Neural cell (in vitro differentiated cells): Measurements from ENCODE around the gene TBCK. TPM values are rescaled to one million over a fixed set of nuclear protein-coding genes. Genes with fewer than 3 reads are reported as not detected.

ENCODE experiments used
- H2AFZ ChIP-seq: fragments of 200-600, 300-800 bp; sonication (generic), shearing (Covaris generic); 2 replicates; pipeline ENCODE4 v1.6.0; 2014; ENCODE audit warnings: low read depth, mild to moderate bottlenecking, antibody characterized with exemption, low read length, moderate library complexity
- H3F3A ChIP-seq: fragments of 200-600 bp; shearing (Covaris generic); 2 replicates; pipeline ENCODE4 v1.6.1; 2016; ENCODE audit warnings: mild to moderate bottlenecking, moderate library complexity, mixed read lengths, antibody characterized with exemption, low read length; ENCODE audit not compliant: insufficient read depth, poor library complexity, severe bottlenecking
- H3K27ac ChIP-seq: fragments of 200-600, 300-800 bp; sonication (generic), shearing (Covaris generic); 2 replicates; pipeline ENCODE4 v1.5.1; 2014; ENCODE audit warnings: mild to moderate bottlenecking, low read length, moderate library complexity
- H3K27me3 ChIP-seq: fragments of 300-800, 200-600 bp; sonication (generic), shearing (Covaris generic); 2 replicates; pipeline ENCODE4 v1.6.0; 2014; ENCODE audit warnings: mild to moderate bottlenecking, low read depth, low read length, moderate library complexity; ENCODE audit not compliant: insufficient read depth
- H3K36me3 ChIP-seq: fragments of 300-800, 200-600 bp; sonication (generic), shearing (Covaris generic); 2 replicates; pipeline ENCODE4 v1.5.1; 2014; ENCODE audit warnings: mild to moderate bottlenecking, antibody characterized with exemption, low read length, moderate library complexity; ENCODE audit not compliant: insufficient read depth
- H3K4me2 ChIP-seq: fragments of 300-800, 200-600 bp; sonication (generic), shearing (Covaris generic); 2 replicates; pipeline ENCODE4 v1.6.0; 2014; ENCODE audit warnings: mild to moderate bottlenecking, low read length
- H3K4me3 ChIP-seq: fragments of 300-800, 200-600 bp; sonication (generic), shearing (Covaris generic); 2 replicates; pipeline ENCODE4 v1.5.1; 2014; ENCODE audit warnings: mild to moderate bottlenecking, low read length, moderate library complexity
- H3K79me2 ChIP-seq: fragments of 200-600 bp; shearing (Covaris generic); replicated peaks from 2 replicates; pipeline ENCODE4 v1.6.0; 2014; ENCODE audit warnings: mild to moderate bottlenecking, low read length, moderate library complexity; ENCODE audit not compliant: insufficient read depth
- H3K9ac ChIP-seq: fragments of 300-800, 200-600 bp; sonication (generic), shearing (Covaris generic); 2 replicates; pipeline ENCODE4 v1.6.1; 2016; ENCODE audit warnings: mild to moderate bottlenecking, low read length, mixed read lengths
- H3K9me2 ChIP-seq: fragments of 200-600 bp; shearing (Covaris generic); 2 replicates; pipeline ENCODE4 v1.6.1; 2016; ENCODE audit warnings: mild to moderate bottlenecking, low read length, mixed read lengths; ENCODE audit not compliant: insufficient read depth
- H3K9me3 ChIP-seq: fragments of 200-600, 300-800 bp; sonication (generic), shearing (Covaris generic); 2 replicates; pipeline ENCODE4 v1.6.1; 2016; ENCODE audit warnings: mild to moderate bottlenecking, mixed run types, low read length, moderate library complexity, mixed read lengths
- H4K20me1 ChIP-seq: fragments of 200-600 bp; shearing (Covaris generic); 2 replicates; pipeline ENCODE4 v1.6.1; 2016; ENCODE audit warnings: mild to moderate bottlenecking, mixed run types; ENCODE audit not compliant: insufficient read depth
- EP300 ChIP-seq: fragments of 450-650 bp; conservative IDR thresholded peaks from 2 replicates; pipeline ENCODE4 v1.6.1; 2014; ENCODE audit warnings: antibody characterized with exemption, mild to moderate bottlenecking, moderate library complexity; ENCODE audit not compliant: poor library complexity, severe bottlenecking
- EZH2 ChIP-seq: fragments of 200-600, 300-800 bp; shearing (Covaris generic), sonication (generic); IDR thresholded peaks from 2 replicates; pipeline ENCODE4 v1.6.1; 2014; ENCODE audit warnings: antibody characterized with exemption, low read length, borderline replicate concordance, mild to moderate bottlenecking; ENCODE audit not compliant: insufficient read depth, poor library complexity, severe bottlenecking
- MXI1 ChIP-seq: fragments of 450-650 bp; conservative IDR thresholded peaks from 2 replicates; pipeline ENCODE4 v1.6.1; 2014; ENCODE audit warnings: antibody characterized with exemption, mild to moderate bottlenecking; ENCODE audit not compliant: poor library complexity, severe bottlenecking
- POLR2AphosphoS5 ChIP-seq: IDR thresholded peaks from 2 replicates; pipeline ENCODE4 v1.6.1; 2012
- RAD21 ChIP-seq: fragments of 450-650 bp; conservative IDR thresholded peaks from 2 replicates; pipeline ENCODE4 v1.6.1; 2014; ENCODE audit warnings: antibody characterized with exemption, mild to moderate bottlenecking, moderate library complexity
- SMC3 ChIP-seq: fragments of 450-650 bp; conservative IDR thresholded peaks from 2 replicates; pipeline ENCODE4 v1.6.1; 2014; ENCODE audit warnings: antibody characterized with exemption, mild to moderate bottlenecking, moderate library complexity; ENCODE audit not compliant: poor library complexity
- TAF1 ChIP-seq: IDR thresholded peaks from 2 replicates; pipeline ENCODE4 v1.6.1; 2012; ENCODE audit warnings: low read depth
- polyA plus RNA-seq: library from polyadenylated mRNA; depleted of rRNA; stranded (reverse); fragments of >200 nt; gene quantifications from 2 replicates; pipeline ENCODE4 v1.2.3, GENCODE V29; 2014
- TF ChIP-seq, protein P1 (sequence below): fragments of 450-650 bp; IDR thresholded peaks from 2 replicates; pipeline ENCODE4 v1.5.1; 2014; ENCODE audit warnings: antibody characterized with exemption, mild to moderate bottlenecking, moderate library complexity; ENCODE audit not compliant: poor library complexity, severe bottlenecking
- TF ChIP-seq, protein P2 (sequence below): IDR thresholded peaks from 2 replicates; pipeline ENCODE4 v1.6.1; 2012; ENCODE audit warnings: borderline replicate concordance

The TBCK gene
- polyA plus RNA-seq, 1 donor from 2014 or later = 55.0 TPM

DNA sequence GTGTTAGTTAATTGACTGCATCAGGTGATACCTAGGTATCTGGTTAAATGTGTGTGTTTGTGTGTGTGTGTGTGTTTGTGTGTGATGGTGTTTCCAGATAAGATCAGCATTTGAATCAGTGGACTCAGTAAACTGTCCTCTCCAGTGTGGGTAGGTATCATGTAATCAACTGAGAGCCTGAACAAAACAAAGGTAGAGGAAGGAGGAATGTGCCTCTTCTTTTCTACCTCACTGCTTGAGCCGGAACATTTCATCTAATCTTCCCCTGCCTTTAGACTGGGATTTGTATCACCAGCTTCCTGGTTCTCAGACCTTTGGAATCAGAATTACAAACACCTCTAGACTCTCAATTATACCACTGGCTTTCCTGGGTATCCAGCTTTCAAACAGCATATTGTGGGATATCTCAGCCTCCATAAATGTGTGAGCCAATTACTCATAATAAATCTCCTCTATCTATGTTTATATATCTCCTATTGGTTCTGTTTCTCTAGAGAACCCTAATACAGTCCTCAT, 120.5 kb downstream of the TBCK start:
- H4K20me1 ChIP-seq = no peaks in the 10 kb centered on the region
- no peaks in the 10 kb centered on the region for H3K79me2 ChIP-seq
- H3K9me2 ChIP-seq = no peaks in the 10 kb centered on the region
- no peaks in the 10 kb centered on the region for H3K36me3 ChIP-seq
- H3F3A ChIP-seq = no peaks in the 10 kb centered on the region
- H3K9me3 ChIP-seq = no peaks in the 10 kb centered on the region
- TF ChIP-seq MXI1 (no peak), POLR2AphosphoS5 (no peak), EP300 (no peak), TAF1 (no peak), RAD21 (no peak), EZH2 (no peak), SMC3 (no peak)
- TF ChIP-seq, protein P1, sequence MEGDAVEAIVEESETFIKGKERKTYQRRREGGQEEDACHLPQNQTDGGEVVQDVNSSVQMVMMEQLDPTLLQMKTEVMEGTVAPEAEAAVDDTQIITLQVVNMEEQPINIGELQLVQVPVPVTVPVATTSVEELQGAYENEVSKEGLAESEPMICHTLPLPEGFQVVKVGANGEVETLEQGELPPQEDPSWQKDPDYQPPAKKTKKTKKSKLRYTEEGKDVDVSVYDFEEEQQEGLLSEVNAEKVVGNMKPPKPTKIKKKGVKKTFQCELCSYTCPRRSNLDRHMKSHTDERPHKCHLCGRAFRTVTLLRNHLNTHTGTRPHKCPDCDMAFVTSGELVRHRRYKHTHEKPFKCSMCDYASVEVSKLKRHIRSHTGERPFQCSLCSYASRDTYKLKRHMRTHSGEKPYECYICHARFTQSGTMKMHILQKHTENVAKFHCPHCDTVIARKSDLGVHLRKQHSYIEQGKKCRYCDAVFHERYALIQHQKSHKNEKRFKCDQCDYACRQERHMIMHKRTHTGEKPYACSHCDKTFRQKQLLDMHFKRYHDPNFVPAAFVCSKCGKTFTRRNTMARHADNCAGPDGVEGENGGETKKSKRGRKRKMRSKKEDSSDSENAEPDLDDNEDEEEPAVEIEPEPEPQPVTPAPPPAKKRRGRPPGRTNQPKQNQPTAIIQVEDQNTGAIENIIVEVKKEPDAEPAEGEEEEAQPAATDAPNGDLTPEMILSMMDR = no peak
- TF ChIP-seq, protein P2, sequence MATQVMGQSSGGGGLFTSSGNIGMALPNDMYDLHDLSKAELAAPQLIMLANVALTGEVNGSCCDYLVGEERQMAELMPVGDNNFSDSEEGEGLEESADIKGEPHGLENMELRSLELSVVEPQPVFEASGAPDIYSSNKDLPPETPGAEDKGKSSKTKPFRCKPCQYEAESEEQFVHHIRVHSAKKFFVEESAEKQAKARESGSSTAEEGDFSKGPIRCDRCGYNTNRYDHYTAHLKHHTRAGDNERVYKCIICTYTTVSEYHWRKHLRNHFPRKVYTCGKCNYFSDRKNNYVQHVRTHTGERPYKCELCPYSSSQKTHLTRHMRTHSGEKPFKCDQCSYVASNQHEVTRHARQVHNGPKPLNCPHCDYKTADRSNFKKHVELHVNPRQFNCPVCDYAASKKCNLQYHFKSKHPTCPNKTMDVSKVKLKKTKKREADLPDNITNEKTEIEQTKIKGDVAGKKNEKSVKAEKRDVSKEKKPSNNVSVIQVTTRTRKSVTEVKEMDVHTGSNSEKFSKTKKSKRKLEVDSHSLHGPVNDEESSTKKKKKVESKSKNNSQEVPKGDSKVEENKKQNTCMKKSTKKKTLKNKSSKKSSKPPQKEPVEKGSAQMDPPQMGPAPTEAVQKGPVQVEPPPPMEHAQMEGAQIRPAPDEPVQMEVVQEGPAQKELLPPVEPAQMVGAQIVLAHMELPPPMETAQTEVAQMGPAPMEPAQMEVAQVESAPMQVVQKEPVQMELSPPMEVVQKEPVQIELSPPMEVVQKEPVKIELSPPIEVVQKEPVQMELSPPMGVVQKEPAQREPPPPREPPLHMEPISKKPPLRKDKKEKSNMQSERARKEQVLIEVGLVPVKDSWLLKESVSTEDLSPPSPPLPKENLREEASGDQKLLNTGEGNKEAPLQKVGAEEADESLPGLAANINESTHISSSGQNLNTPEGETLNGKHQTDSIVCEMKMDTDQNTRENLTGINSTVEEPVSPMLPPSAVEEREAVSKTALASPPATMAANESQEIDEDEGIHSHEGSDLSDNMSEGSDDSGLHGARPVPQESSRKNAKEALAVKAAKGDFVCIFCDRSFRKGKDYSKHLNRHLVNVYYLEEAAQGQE = no peak
- no peaks in the 10 kb centered on the region for H3K27me3 ChIP-seq
- no peak overlapping the region for H3K4me2 ChIP-seq
- no peak overlapping the region for H3K4me3 ChIP-seq
- no peak overlapping the region for H3K9ac ChIP-seq
- no peak overlapping the region for H2AFZ ChIP-seq
- no peak overlapping the region for H3K27ac ChIP-seq

DNA sequence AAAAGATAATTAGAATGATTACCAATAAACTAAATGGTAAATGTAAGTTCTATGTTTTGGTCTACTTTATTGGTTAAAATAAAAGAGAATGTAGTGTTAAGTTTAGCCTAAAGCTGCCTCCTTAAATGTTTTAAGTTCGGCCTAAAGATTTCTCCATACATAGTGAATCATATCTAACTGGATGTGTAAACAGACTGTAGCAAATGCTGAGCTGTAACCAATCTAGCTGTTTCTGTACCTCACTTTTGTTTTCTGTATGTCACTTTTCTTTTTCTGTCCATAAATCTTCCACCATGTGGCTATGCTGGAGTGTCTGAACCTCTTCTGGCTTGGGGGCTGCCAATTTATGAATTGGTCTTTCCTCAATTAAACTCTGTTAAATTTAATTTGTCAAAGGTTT, 121.2 kb downstream of the TBCK start:
- Histone ChIP-seq H3K36me3 (no peaks in the 10 kb centered on the region), H3K79me2 (no peaks in the 10 kb centered on the region), H4K20me1 (no peaks in the 10 kb centered on the region), H3K27ac (no peak overlapping the region), H3K4me3 (no peak overlapping the region), H3K27me3 (no peaks in the 10 kb centered on the region), H3K9me2 (no peaks in the 10 kb centered on the region), H3F3A (no peaks in the 10 kb centered on the region), H3K9ac (no peak overlapping the region), H2AFZ (no peak overlapping the region), H3K4me2 (no peak overlapping the region), H3K9me3 (no peaks in the 10 kb centered on the region)
- TF ChIP-seq TAF1 = no peak

DNA sequence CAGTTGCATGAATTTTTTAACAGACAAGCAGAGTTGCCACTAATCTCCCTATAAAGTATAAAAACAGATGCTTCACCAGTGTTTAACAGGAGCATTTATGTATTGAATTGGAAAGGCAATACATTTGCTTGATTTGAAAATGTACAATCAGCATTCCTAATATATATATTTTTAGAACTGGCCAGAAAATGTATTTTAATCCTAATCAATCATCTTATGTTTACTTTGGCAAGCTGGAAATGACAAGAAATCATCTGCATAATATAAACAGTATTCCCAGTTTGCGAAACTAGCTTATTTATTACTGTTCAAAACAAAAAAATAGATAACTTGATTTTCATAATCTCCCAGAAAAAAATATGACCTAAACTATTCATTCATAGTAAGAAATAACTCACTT, 123.9 kb downstream of the TBCK start:
- no peaks in the 10 kb centered on the region for H3F3A ChIP-seq
- TF ChIP-seq SMC3 (no peak), MXI1 (no peak), EZH2 (no peak), POLR2AphosphoS5 (no peak), EP300 (no peak), TAF1 (no peak)
- TF ChIP-seq, protein P1 = no peak
- no peaks in the 10 kb centered on the region for H3K9me2 ChIP-seq
- no peak overlapping the region for H3K9ac ChIP-seq
- H3K27ac ChIP-seq = no peak overlapping the region
- H3K79me2 ChIP-seq = no peaks in the 10 kb centered on the region
- H3K27me3 ChIP-seq = no peaks in the 10 kb centered on the region
- H3K4me3 ChIP-seq = no peak overlapping the region
- no peak overlapping the region for H2AFZ ChIP-seq
- H3K36me3 ChIP-seq = no peaks in the 10 kb centered on the region
- no peaks in the 10 kb centered on the region for H4K20me1 ChIP-seq
- no peak overlapping the region for H3K4me2 ChIP-seq
- H3K9me3 ChIP-seq = no peaks in the 10 kb centered on the region
